ENCODE data around the gene XIRP2. TPM values are rescaled to one million over a fixed set of nuclear protein-coding genes. Genes with fewer than 3 reads are reported as not detected.

XIRP2 gene
- total RNA-seq, 5 donors from 2014 or later (not counting 1 experiment from before 2014, with no cell fraction given) = not detected

- Histone ChIP-seq H3K27ac (ENCODE audit: low read length) (no peak overlapping the region), H3K4me1 (ENCODE audit: control insufficient read depth in 1 of 2, extremely low read depth in 1 of 2, insufficient read depth in 2 of 2, low read length in 2 of 2) (no peaks in the 10 kb centered on the region), H3K9me3 (no peaks in the 10 kb centered on the region), H3K4me3 (ENCODE audit: control insufficient read depth in 1 of 2, extremely low read depth in 1 of 2, low read length in 1 of 2) (no peak overlapping the region), H3K27me3 (replicated peaks in 1 of 2; ENCODE audit: control insufficient read depth in 2 of 2, extremely low read depth in 1 of 2, insufficient read depth in 2 of 2, low read length in 1 of 2) (no peaks in the 10 kb centered on the region), H3K36me3 (ENCODE audit: control insufficient read depth in 2 of 2, extremely low read depth in 1 of 2, insufficient read depth in 1 of 2, low read length in 1 of 2) (no peaks in the 10 kb centered on the region)
- H3K4me1 Mint-ChIP-seq = no peaks in the 10 kb centered on the region
- no peaks in the 10 kb centered on the region for H3K9me3 Mint-ChIP-seq
- no peak for DNase-seq
- H3K27me3 Mint-ChIP-seq = no peaks in the 10 kb centered on the region
- WGBS (ENCODE audit: insufficient coverage) = 56% methylated on average over 2 of the region's 2 CpGs
- H3K27ac Mint-ChIP-seq = no peak overlapping the region
- H3K4me3 Mint-ChIP-seq = no peak overlapping the region
- no peak for ATAC-seq (replicated peaks in 1 of 4)
- ChIA-PET CTCF (no interaction called here), POLR2A (no interaction called here)
- no peaks in the 10 kb centered on the region for H3K36me3 Mint-ChIP-seq
Observed at GRCh38 chr2:167122389-167122788, 234.1 kb downstream of the XIRP2 start.

GRCh38 chr2:167126165-167126564, 237.9 kb downstream of the XIRP2 start:
- no peak for ATAC-seq (replicated peaks in 1 of 4)
- Mint-ChIP-seq H3K4me3 (no peak overlapping the region), H3K9me3 (no peaks in the 10 kb centered on the region), H3K36me3 (no peaks in the 10 kb centered on the region), H3K27me3 (no peaks in the 10 kb centered on the region), H3K4me1 (no peaks in the 10 kb centered on the region), H3K27ac (no peak overlapping the region)
- no peak for DNase-seq
- Histone ChIP-seq H3K27ac (ENCODE audit: low read length) (no peak overlapping the region), H3K9me3 (no peaks in the 10 kb centered on the region), H3K36me3 (ENCODE audit: control insufficient read depth in 2 of 2, extremely low read depth in 1 of 2, insufficient read depth in 1 of 2, low read length in 1 of 2) (no peaks in the 10 kb centered on the region), H3K27me3 (replicated peaks in 1 of 2; ENCODE audit: control insufficient read depth in 2 of 2, extremely low read depth in 1 of 2, insufficient read depth in 2 of 2, low read length in 1 of 2) (no peaks in the 10 kb centered on the region), H3K4me3 (ENCODE audit: control insufficient read depth in 1 of 2, extremely low read depth in 1 of 2, low read length in 1 of 2) (no peak overlapping the region), H3K4me1 (ENCODE audit: control insufficient read depth in 1 of 2, extremely low read depth in 1 of 2, insufficient read depth in 2 of 2, low read length in 2 of 2) (no peaks in the 10 kb centered on the region)
- POLR2A ChIA-PET = no interaction called here
- 66% methylated on average over 3 of the region's 3 CpGs for WGBS (ENCODE audit: insufficient coverage)
- CTCF ChIA-PET = no interaction called here

GRCh38 chr2:167127135-167127534, 238.9 kb downstream of the XIRP2 start:
- H3K36me3 ChIP-seq (ENCODE audit: control insufficient read depth in 2 of 2, extremely low read depth in 1 of 2, insufficient read depth in 1 of 2, low read length in 1 of 2) = no peaks in the 10 kb centered on the region
- DNase-seq (peak in 1 of 35 experiments; percentile 1), ATAC-seq (replicated peaks in 1 of 4) (no peak)
- no peak overlapping the region for H3K4me3 ChIP-seq (ENCODE audit: control insufficient read depth in 1 of 2, extremely low read depth in 1 of 2, low read length in 1 of 2)
- H3K27me3 ChIP-seq (replicated peaks in 1 of 2; ENCODE audit: control insufficient read depth in 2 of 2, extremely low read depth in 1 of 2, insufficient read depth in 2 of 2, low read length in 1 of 2) = no peaks in the 10 kb centered on the region
- Mint-ChIP-seq H3K9me3 (no peaks in the 10 kb centered on the region), H3K4me1 (no peaks in the 10 kb centered on the region), H3K27me3 (no peaks in the 10 kb centered on the region), H3K27ac (no peak overlapping the region), H3K36me3 (no peaks in the 10 kb centered on the region), H3K4me3 (no peak overlapping the region)
- no peaks in the 10 kb centered on the region for H3K4me1 ChIP-seq (ENCODE audit: control insufficient read depth in 1 of 2, extremely low read depth in 1 of 2, insufficient read depth in 2 of 2, low read length in 2 of 2)
- H3K27ac ChIP-seq (ENCODE audit: low read length) = no peak overlapping the region
- ChIA-PET POLR2A (no interaction called here), CTCF (no interaction called here)
- 0% methylated on average over 1 of the region's 1 CpG for WGBS (ENCODE audit: insufficient coverage)
- H3K9me3 ChIP-seq = no peaks in the 10 kb centered on the region

GRCh38 chr2:167128130-167128529, 239.8 kb downstream of the XIRP2 start:
- Mint-ChIP-seq H3K9me3 (no peaks in the 10 kb centered on the region), H3K4me1 (no peaks in the 10 kb centered on the region), H3K36me3 (no peaks in the 10 kb centered on the region), H3K27me3 (no peaks in the 10 kb centered on the region), H3K4me3 (no peak overlapping the region), H3K27ac (no peak overlapping the region)
- no peaks in the 10 kb centered on the region for H3K27me3 ChIP-seq (replicated peaks in 1 of 2; ENCODE audit: control insufficient read depth in 2 of 2, extremely low read depth in 1 of 2, insufficient read depth in 2 of 2, low read length in 1 of 2)
- ChIA-PET POLR2A (no interaction called here), CTCF (no interaction called here)
- ATAC-seq (replicated peaks in 1 of 4) (no peak), DNase-seq (no peak)
- H3K27ac ChIP-seq (ENCODE audit: low read length) = no peak overlapping the region
- no peaks in the 10 kb centered on the region for H3K9me3 ChIP-seq
- WGBS (ENCODE audit: insufficient coverage) = no CpG with 5 or more reads among the region's 9 CpGs
- no peak overlapping the region for H3K4me3 ChIP-seq (ENCODE audit: control insufficient read depth in 1 of 2, extremely low read depth in 1 of 2, low read length in 1 of 2)
- no peaks in the 10 kb centered on the region for H3K36me3 ChIP-seq (ENCODE audit: control insufficient read depth in 2 of 2, extremely low read depth in 1 of 2, insufficient read depth in 1 of 2, low read length in 1 of 2)
- H3K4me1 ChIP-seq (ENCODE audit: control insufficient read depth in 1 of 2, extremely low read depth in 1 of 2, insufficient read depth in 2 of 2, low read length in 2 of 2) = no peaks in the 10 kb centered on the region

GRCh38 chr2:167132066-167132465, 243.8 kb downstream of the XIRP2 start:
- H3K9me3 ChIP-seq = no peaks in the 10 kb centered on the region
- POLR2A ChIA-PET = no interaction called here
- peaks cover 3 to 7% (median 7%) of the 10 kb centered on the region in 3 donors for H3K4me1 Mint-ChIP-seq
- no peaks in the 10 kb centered on the region for H3K36me3 ChIP-seq (ENCODE audit: control insufficient read depth in 2 of 2, extremely low read depth in 1 of 2, insufficient read depth in 1 of 2, low read length in 1 of 2)
- DNase-seq = no peak
- WGBS (ENCODE audit: insufficient coverage) = 100% methylated on average over 1 of the region's 1 CpG
- no peak for ATAC-seq (replicated peaks in 1 of 4)
- H3K27ac Mint-ChIP-seq = no peak overlapping the region
- H3K4me3 ChIP-seq (ENCODE audit: control insufficient read depth in 1 of 2, extremely low read depth in 1 of 2, low read length in 1 of 2) = no peak overlapping the region
- no peaks in the 10 kb centered on the region for H3K9me3 Mint-ChIP-seq
- no peaks in the 10 kb centered on the region for H3K36me3 Mint-ChIP-seq
- H3K27ac ChIP-seq (ENCODE audit: low read length) = no peak overlapping the region
- no peaks in the 10 kb centered on the region for H3K27me3 Mint-ChIP-seq
- peaks cover 0 to 3% of the 10 kb centered on the region in 2 experiments for H3K4me1 ChIP-seq (ENCODE audit: control insufficient read depth in 1 of 2, extremely low read depth in 1 of 2, insufficient read depth in 2 of 2, low read length in 2 of 2)
- H3K27me3 ChIP-seq (replicated peaks in 1 of 2; ENCODE audit: control insufficient read depth in 2 of 2, extremely low read depth in 1 of 2, insufficient read depth in 2 of 2, low read length in 1 of 2) = no peaks in the 10 kb centered on the region
- CTCF ChIA-PET = interaction anchor here in 1 of 2 donors (0.5 kb wide), 1 partner anchor 765 kb away, joined by 4 read pairs; no protein-coding TSS in a partner anchor
- H3K4me3 Mint-ChIP-seq = no peak overlapping the region

DNA sequence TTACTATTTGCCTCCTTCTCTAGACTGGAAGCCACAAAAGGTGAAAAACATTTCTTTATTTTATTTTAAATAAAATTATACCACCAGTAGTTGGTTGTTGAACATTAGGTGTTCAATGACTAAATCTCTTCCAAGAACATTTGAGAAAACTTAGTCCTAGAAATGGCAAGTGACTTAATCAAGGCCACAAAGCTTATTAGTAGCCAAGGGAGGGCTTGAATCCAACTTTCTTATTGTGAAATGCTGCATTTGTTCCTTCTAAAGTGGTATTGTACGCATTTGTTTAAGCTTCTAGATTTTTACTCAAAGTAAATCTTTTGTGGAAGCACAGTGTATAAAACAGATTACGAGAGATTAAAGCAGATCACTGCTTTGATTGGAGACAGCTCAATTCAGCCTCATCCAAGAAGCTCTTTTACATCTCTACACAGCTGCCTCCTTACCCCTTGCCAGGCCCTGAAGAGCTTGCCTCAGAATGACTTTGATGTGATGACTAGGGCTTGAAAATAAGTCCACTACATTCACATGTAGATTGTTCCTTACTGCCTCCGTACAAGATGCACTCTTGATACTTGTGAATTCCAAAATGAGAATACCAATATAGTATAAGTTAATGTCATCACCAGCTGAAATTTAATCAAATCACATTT, 244.8 kb downstream of the XIRP2 start:
- no peaks in the 10 kb centered on the region for H3K9me3 ChIP-seq
- no peak for ATAC-seq (replicated peaks in 1 of 4)
- POLR2A ChIA-PET = no interaction called here
- H3K4me1 ChIP-seq (ENCODE audit: control insufficient read depth in 1 of 2, extremely low read depth in 1 of 2, insufficient read depth in 2 of 2, low read length in 2 of 2) = peaks cover 0 to 3% of the 10 kb centered on the region in 2 experiments
- no peak overlapping the region for H3K4me3 Mint-ChIP-seq
- H3K27ac Mint-ChIP-seq = no peak overlapping the region
- DNase-seq = no peak
- H3K36me3 Mint-ChIP-seq = no peaks in the 10 kb centered on the region
- WGBS (ENCODE audit: insufficient coverage) = no CpG with 5 or more reads among the region's 3 CpGs
- H3K4me1 Mint-ChIP-seq = peaks cover 3 to 7% (median 7%) of the 10 kb centered on the region in 3 donors
- CTCF ChIA-PET = interaction anchor here in 1 of 2 donors (0.5 kb wide), 1 partner anchor 368 kb away, joined by 5 read pairs; no protein-coding TSS in a partner anchor
- no peak overlapping the region for H3K4me3 ChIP-seq (ENCODE audit: control insufficient read depth in 1 of 2, extremely low read depth in 1 of 2, low read length in 1 of 2)
- H3K27ac ChIP-seq (ENCODE audit: low read length) = no peak overlapping the region
- no peaks in the 10 kb centered on the region for H3K27me3 ChIP-seq (replicated peaks in 1 of 2; ENCODE audit: control insufficient read depth in 2 of 2, extremely low read depth in 1 of 2, insufficient read depth in 2 of 2, low read length in 1 of 2)
- H3K9me3 Mint-ChIP-seq = no peaks in the 10 kb centered on the region
- no peaks in the 10 kb centered on the region for H3K27me3 Mint-ChIP-seq
- no peaks in the 10 kb centered on the region for H3K36me3 ChIP-seq (ENCODE audit: control insufficient read depth in 2 of 2, extremely low read depth in 1 of 2, insufficient read depth in 1 of 2, low read length in 1 of 2)

GRCh38 chr2:167133614-167134013, 245.3 kb downstream of the XIRP2 start:
- Mint-ChIP-seq H3K4me1 (peaks cover 3 to 7% (median 7%) of the 10 kb centered on the region in 3 donors), H3K9me3 (no peaks in the 10 kb centered on the region), H3K36me3 (no peaks in the 10 kb centered on the region), H3K27me3 (no peaks in the 10 kb centered on the region), H3K27ac (no peak overlapping the region), H3K4me3 (no peak overlapping the region)
- ATAC-seq (replicated peaks in 1 of 4) = no peak
- WGBS (ENCODE audit: insufficient coverage) = no CpG with 5 or more reads among the region's 2 CpGs
- DNase-seq = no peak
- POLR2A ChIA-PET = no interaction called here
- Histone ChIP-seq H3K4me3 (ENCODE audit: control insufficient read depth in 1 of 2, extremely low read depth in 1 of 2, low read length in 1 of 2) (no peak overlapping the region), H3K27ac (ENCODE audit: low read length) (no peak overlapping the region), H3K4me1 (ENCODE audit: control insufficient read depth in 1 of 2, extremely low read depth in 1 of 2, insufficient read depth in 2 of 2, low read length in 2 of 2) (peaks cover 0 to 3% of the 10 kb centered on the region in 2 experiments), H3K9me3 (no peaks in the 10 kb centered on the region), H3K36me3 (ENCODE audit: control insufficient read depth in 2 of 2, extremely low read depth in 1 of 2, insufficient read depth in 1 of 2, low read length in 1 of 2) (no peaks in the 10 kb centered on the region), H3K27me3 (replicated peaks in 1 of 2; ENCODE audit: control insufficient read depth in 2 of 2, extremely low read depth in 1 of 2, insufficient read depth in 2 of 2, low read length in 1 of 2) (no peaks in the 10 kb centered on the region)
- CTCF ChIA-PET = no interaction called here
